ENCODE results near the gene MYO3B.

MYO3B gene

GRCh38 chr2:170652637-170653417, 474.9 kb downstream of the MYO3B start:
- TF ChIP-seq GATA3 (IDR thresholded peaks at IDR 0.05; ENCODE audit: low read depth, low read length), result no peak
- no peak for TF ChIP-seq GATA2 (IDR thresholded peaks at IDR 0.05; ENCODE audit: low read depth, low read length)

GRCh38 chr2:170656669-170657068, 478.7 kb downstream of the MYO3B start:
- TF ChIP-seq GATA3 (IDR thresholded peaks at IDR 0.05; ENCODE audit: low read depth, low read length) (no peak), GATA2 (IDR thresholded peaks at IDR 0.05; ENCODE audit: low read depth, low read length) (no peak)

GRCh38 chr2:170660409-170660808, 482.5 kb downstream of the MYO3B start:
- TF ChIP-seq GATA3 (IDR thresholded peaks at IDR 0.05; ENCODE audit: low read depth, low read length), result no peak
- no peak for TF ChIP-seq GATA2 (IDR thresholded peaks at IDR 0.05; ENCODE audit: low read depth, low read length)

- TF ChIP-seq GATA3 (IDR thresholded peaks at IDR 0.05; ENCODE audit: low read depth, low read length) (no peak), GATA2 (IDR thresholded peaks at IDR 0.05; ENCODE audit: low read depth, low read length) (no peak)
Observed at GRCh38 chr2:170665743-170666142, 487.8 kb downstream of the MYO3B start.

- TF ChIP-seq GATA2 (IDR thresholded peaks at IDR 0.05; ENCODE audit: low read depth, low read length) (no peak), GATA3 (IDR thresholded peaks at IDR 0.05; ENCODE audit: low read depth, low read length) (no peak)
Observed at GRCh38 chr2:170669909-170670308, 492.0 kb downstream of the MYO3B start.

- no peak for TF ChIP-seq GATA2 (IDR thresholded peaks at IDR 0.05; ENCODE audit: low read depth, low read length)
- TF ChIP-seq GATA3 (IDR thresholded peaks at IDR 0.05; ENCODE audit: low read depth, low read length), result no peak
Observed at GRCh38 chr2:170670651-170671050, 492.7 kb downstream of the MYO3B start.

- no peak for TF ChIP-seq GATA3 (IDR thresholded peaks at IDR 0.05; ENCODE audit: low read depth, low read length)
Observed at GRCh38 chr2:170671079-170671478, 493.1 kb downstream of the MYO3B start.

- TF ChIP-seq GATA3 (IDR thresholded peaks at IDR 0.05; ENCODE audit: low read depth, low read length) (no peak), GATA2 (IDR thresholded peaks at IDR 0.05; ENCODE audit: low read depth, low read length) (no peak)
Observed at GRCh38 chr2:170675701-170676100, 497.8 kb downstream of the MYO3B start.

GRCh38 chr2:170679607-170680079, 501.7 kb downstream of the MYO3B start:
- TF ChIP-seq GATA3 (IDR thresholded peaks at IDR 0.05; ENCODE audit: low read depth, low read length) (no peak), GATA2 (IDR thresholded peaks at IDR 0.05; ENCODE audit: low read depth, low read length) (no peak)

GRCh38 chr2:170680172-170680941, 502.4 kb downstream of the MYO3B start:
- TF ChIP-seq GATA2 (IDR thresholded peaks at IDR 0.05; ENCODE audit: low read depth, low read length) (no peak), GATA3 (IDR thresholded peaks at IDR 0.05; ENCODE audit: low read depth, low read length) (no peak)

GRCh38 chr2:170681311-170681710, 503.4 kb downstream of the MYO3B start:
- TF ChIP-seq GATA2 (IDR thresholded peaks at IDR 0.05; ENCODE audit: low read depth, low read length) (no peak), GATA3 (IDR thresholded peaks at IDR 0.05; ENCODE audit: low read depth, low read length) (no peak)

GRCh38 chr2:170685591-170685990, 507.6 kb downstream of the MYO3B start:
- TF ChIP-seq GATA3 (IDR thresholded peaks at IDR 0.05; ENCODE audit: low read depth, low read length), result no peak
- TF ChIP-seq GATA2 (IDR thresholded peaks at IDR 0.05; ENCODE audit: low read depth, low read length), result no peak

GRCh38 chr2:170689481-170689880, 511.5 kb downstream of the MYO3B start:
- no peak for TF ChIP-seq GATA3 (IDR thresholded peaks at IDR 0.05; ENCODE audit: low read depth, low read length)
- TF ChIP-seq GATA2 (IDR thresholded peaks at IDR 0.05; ENCODE audit: low read depth, low read length), result no peak

- no peak for TF ChIP-seq GATA2 (IDR thresholded peaks at IDR 0.05; ENCODE audit: low read depth, low read length)
- no peak for TF ChIP-seq GATA3 (IDR thresholded peaks at IDR 0.05; ENCODE audit: low read depth, low read length)
Observed at GRCh38 chr2:170690640-170691039, 512.7 kb downstream of the MYO3B start.

- TF ChIP-seq GATA2 (IDR thresholded peaks at IDR 0.05; ENCODE audit: low read depth, low read length), result no peak
- TF ChIP-seq GATA3 (IDR thresholded peaks at IDR 0.05; ENCODE audit: low read depth, low read length), result no peak
Observed at GRCh38 chr2:170694316-170694715, 516.4 kb downstream of the MYO3B start.
